ENCODE measurements around the gene TBL1X.

TBL1X gene

DNA sequence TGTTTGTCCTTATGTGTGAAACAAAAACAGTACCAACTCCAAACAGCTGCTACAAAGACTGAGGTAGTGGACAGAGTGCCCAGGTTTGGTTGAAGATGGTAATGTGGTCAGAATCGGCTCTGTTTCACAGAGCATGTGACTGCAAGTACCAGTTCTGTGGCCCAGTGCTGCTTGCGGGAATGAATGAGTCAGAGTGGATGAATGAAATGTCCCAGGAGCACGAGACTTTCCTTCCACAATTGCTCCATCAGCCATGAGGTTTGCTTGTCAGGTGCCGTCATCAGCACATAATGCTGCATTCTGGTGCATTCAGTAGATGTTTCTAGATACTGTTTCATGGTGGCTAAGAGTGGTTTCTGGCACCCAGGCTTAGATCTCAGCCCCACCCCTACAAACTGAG, 216.6 kb downstream of the TBL1X start:
- no peak for DNase-seq (ENCODE audit: low spot score in 2 of 2)
- Mint-ChIP-seq H3K27me3 (no peaks in the 10 kb centered on the region), H3K36me3 (peaks cover 8% of the 10 kb centered on the region), H3K4me1 (peaks cover 21% of the 10 kb centered on the region), H3K27ac (no peak overlapping the region), H3K9me3 (peaks cover 1% of the 10 kb centered on the region), H3K4me3 (no peak overlapping the region)
- ATAC-seq (ENCODE audit: low read depth), result no peak

DNA sequence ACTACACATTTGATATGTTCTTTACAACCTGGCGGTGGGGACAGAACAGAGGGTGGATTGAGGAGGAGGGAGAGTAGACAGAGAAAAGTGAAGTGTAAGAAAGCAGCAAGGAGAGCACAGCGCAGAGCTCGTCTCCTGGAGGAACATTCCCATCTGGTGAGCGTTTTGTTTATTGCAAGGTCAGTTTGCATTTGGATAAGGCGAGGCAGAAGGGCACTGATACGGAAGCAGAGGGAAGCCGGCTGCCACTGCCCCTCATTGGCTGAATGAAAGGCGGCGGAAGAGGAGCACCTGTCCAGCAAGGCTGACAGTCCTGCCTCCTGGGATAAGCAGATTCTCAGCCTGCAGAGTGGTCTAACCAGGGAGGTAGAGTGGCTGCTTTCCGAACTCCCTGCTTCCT, 217.6 kb downstream of the TBL1X start:
- Mint-ChIP-seq H3K4me3 (no peak overlapping the region), H3K36me3 (peaks cover 8% of the 10 kb centered on the region), H3K27me3 (no peaks in the 10 kb centered on the region), H3K4me1 (peaks cover 14% of the 10 kb centered on the region), H3K9me3 (no peaks in the 10 kb centered on the region), H3K27ac (no peak overlapping the region)
- DNase-seq (ENCODE audit: low spot score in 2 of 2) (no peak), ATAC-seq (ENCODE audit: low read depth) (no peak)

DNA sequence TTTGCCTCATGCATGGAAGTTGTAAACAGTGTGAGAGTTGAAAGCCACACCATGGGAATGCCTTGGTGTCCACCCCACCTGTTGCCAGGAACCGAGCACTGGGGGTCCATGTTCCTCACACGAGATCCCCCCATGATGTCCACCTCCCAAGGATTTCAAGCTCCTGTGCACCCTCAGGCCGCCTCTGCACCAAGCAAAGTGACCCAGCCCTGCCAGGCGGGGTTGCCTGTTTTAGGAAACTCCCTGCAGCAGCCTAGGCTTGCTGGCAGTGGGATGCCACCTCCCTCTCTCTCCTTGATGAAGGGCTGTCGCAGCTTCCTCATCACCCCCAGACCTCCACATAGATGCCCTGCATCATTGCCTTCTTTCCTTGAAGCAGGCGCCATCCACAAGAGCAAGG, 218.0 kb downstream of the TBL1X start:
- H3K9me3 Mint-ChIP-seq, result no peaks in the 10 kb centered on the region
- peaks cover 8% of the 10 kb centered on the region for H3K36me3 Mint-ChIP-seq
- H3K4me3 Mint-ChIP-seq, result no peak overlapping the region
- H3K4me1 Mint-ChIP-seq, result peaks cover 10% of the 10 kb centered on the region
- H3K27me3 Mint-ChIP-seq, result no peaks in the 10 kb centered on the region
- H3K27ac Mint-ChIP-seq, result no peak overlapping the region
- no peak for ATAC-seq (ENCODE audit: low read depth)
- no peak for DNase-seq (ENCODE audit: low spot score in 2 of 2)

DNA sequence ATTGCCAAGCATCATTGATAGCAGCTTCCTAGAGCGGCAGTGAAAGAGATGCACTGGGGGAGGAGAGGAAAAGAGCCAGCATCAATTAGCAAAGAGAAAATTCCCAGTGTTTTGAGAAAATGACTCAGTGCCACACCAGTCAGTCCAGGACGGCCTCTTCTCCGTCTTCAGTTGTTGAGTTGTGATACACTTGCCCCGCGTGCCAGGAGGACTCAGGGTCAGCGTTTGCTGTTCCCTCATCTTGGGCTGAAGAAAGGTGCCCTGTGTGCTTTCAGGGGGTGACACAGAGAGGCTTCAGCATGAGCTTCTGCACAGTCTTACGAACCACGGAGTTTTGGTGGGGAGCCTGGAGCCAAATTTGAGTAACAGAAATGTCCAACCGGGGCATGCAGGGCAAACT, 218.5 kb downstream of the TBL1X start:
- peaks cover 8% of the 10 kb centered on the region for H3K36me3 Mint-ChIP-seq

DNA sequence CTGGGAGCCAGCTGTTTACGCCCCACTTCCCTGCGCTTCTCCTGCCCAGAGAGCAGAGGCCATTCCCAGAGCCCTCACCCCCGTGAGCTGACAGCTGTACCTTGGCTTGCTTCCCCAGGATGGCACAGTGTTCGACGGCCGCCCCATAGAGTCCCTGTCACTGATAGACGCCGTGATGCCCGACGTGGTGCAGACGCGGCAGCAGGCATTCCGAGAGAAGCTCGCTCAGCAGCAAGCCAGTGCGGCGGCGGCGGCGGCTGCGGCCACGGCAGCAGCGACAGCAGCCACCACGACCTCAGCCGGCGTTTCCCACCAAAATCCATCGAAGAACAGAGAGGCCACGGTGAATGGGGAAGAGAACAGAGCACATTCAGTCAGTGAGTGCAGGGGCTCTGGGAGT, 223.0 kb downstream of the TBL1X start:
- Mint-ChIP-seq H3K4me3 (no peak overlapping the region), H3K9me3 (no peaks in the 10 kb centered on the region), H3K27me3 (no peaks in the 10 kb centered on the region), H3K4me1 (no peaks in the 10 kb centered on the region), H3K36me3 (peaks cover 16% of the 10 kb centered on the region), H3K27ac (no peak overlapping the region)
- DNase-seq (ENCODE audit: low spot score in 2 of 2) (no peak), ATAC-seq (ENCODE audit: low read depth) (no peak)

More for the DNA sequence above, 218.5 kb downstream of the TBL1X start:
- Mint-ChIP-seq H3K27ac (no peak overlapping the region), H3K27me3 (no peaks in the 10 kb centered on the region), H3K9me3 (no peaks in the 10 kb centered on the region), H3K4me3 (no peak overlapping the region), H3K4me1 (peaks cover 8% of the 10 kb centered on the region)
- no peak for DNase-seq (ENCODE audit: low spot score in 2 of 2)
- ATAC-seq (ENCODE audit: low read depth), result no peak

DNA sequence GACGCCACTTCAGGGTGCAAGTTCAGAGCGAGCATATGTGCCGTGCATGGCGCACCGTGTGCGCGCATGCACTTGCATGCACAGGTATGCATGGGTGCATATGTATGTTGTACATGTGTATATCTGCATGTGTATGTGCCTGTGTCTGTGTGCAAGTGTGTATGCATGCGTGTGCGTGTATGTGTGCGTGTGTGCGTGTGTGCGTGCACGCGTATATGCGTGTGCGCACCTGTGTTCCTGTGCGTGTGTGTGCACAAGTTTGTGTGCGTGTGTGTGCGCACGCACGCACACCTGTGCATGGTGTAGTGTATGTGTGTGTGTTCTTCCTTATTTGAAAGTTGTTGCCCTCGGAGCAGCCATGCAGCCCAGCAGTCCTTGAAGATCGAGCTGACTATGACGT, 224.0 kb downstream of the TBL1X start:
- no peaks in the 10 kb centered on the region for H3K9me3 Mint-ChIP-seq
- no peaks in the 10 kb centered on the region for H3K4me1 Mint-ChIP-seq
- peaks cover 21% of the 10 kb centered on the region for H3K36me3 Mint-ChIP-seq
- no peak overlapping the region for H3K27ac Mint-ChIP-seq
- ATAC-seq (ENCODE audit: low read depth), result no peak
- no peak overlapping the region for H3K4me3 Mint-ChIP-seq
- no peaks in the 10 kb centered on the region for H3K27me3 Mint-ChIP-seq
- DNase-seq (ENCODE audit: low spot score in 2 of 2), result no peak

DNA sequence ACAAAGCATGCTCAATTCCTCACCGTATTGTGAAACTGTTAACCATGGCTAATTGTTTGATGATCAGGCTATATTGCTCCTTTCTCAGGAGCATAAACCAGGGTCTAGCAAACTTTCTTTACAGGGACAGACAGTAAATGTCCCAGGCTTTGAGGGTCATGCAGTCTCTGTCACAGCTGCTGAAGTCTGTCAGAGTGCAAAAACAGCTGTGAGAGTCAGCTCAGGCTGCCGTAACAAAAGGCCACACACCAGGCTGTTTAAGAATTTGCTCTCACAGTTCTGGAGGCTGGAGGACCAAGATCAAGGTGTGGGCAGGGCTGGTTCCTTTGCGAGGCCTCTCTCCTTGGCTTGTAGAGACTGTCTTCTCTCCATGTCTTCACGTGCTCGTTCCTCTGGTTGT, 225.2 kb downstream of the TBL1X start:
- H3K27me3 Mint-ChIP-seq, result no peaks in the 10 kb centered on the region
- DNase-seq (ENCODE audit: low spot score in 2 of 2) (no peak), ATAC-seq (ENCODE audit: low read depth) (no peak)
- peaks cover 21% of the 10 kb centered on the region for H3K36me3 Mint-ChIP-seq
- H3K4me3 Mint-ChIP-seq, result no peak overlapping the region
- no peaks in the 10 kb centered on the region for H3K4me1 Mint-ChIP-seq
- H3K9me3 Mint-ChIP-seq, result no peaks in the 10 kb centered on the region
- no peak overlapping the region for H3K27ac Mint-ChIP-seq

DNA sequence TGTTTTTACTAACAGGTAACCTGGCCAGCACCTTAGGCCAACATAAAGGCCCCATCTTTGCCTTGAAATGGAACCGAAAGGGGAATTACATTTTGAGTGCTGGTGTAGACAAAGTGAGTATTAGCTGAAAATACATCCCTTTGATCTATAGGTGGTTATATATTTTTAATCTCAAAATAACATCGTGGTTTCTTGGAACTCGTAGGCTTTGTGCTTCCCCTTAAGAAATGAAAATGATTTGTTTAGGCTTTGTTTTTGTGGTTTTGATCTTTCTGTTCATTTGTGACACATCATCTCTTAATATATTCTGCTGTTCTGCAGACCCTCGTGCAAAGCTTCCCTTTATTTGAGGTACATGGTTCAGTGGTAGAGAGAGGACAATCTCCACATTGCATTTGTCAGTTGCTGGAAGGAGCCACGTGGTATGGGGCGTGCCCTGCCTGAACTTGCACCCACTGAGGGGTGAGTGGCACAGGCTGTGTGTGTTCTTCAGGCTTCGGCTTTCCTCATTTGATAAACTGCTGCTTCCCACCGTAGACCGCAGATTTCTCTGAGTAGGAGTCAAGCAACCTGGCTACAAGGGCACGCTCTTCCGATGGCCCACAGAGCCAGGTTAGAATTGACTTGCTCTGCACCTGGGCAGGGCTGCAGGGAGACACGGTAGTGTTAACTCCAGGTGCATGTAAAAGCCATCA, 228.6 kb downstream of the TBL1X start:
- no peaks in the 10 kb centered on the region for H3K9me3 Mint-ChIP-seq
- H3K36me3 Mint-ChIP-seq, result peaks cover 19% of the 10 kb centered on the region
- H3K4me1 Mint-ChIP-seq, result no peaks in the 10 kb centered on the region
- H3K27me3 Mint-ChIP-seq, result no peaks in the 10 kb centered on the region
- no peak overlapping the region for H3K4me3 Mint-ChIP-seq
- no peak for ATAC-seq (ENCODE audit: low read depth)
- DNase-seq (ENCODE audit: low spot score in 2 of 2), result no peak
- H3K27ac Mint-ChIP-seq, result no peak overlapping the region

DNA sequence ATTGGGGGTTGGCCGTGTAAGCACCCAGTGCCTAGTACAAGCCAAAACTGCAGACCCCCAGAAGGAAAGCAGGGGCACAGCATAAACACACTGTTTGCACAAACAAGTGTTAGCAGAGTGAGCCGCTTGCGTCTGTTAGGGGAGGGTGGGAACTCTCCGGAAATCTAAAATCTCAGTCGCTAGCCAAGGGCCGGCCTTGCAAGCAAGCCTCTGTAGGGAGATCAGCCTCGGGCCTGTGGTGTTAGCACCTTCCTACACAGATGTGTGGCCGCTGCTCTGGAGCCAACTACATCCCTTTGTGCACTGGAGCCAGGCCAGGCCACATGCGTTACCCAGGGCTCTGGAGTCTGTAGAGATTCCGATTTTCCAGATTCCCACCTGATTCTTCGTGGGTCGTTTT, 233.7 kb downstream of the TBL1X start:
- peaks cover 15% of the 10 kb centered on the region for H3K36me3 Mint-ChIP-seq
- DNase-seq (ENCODE audit: low spot score in 2 of 2) (no peak), ATAC-seq (ENCODE audit: low read depth) (no peak)
- no peaks in the 10 kb centered on the region for H3K4me1 Mint-ChIP-seq
- no peaks in the 10 kb centered on the region for H3K27me3 Mint-ChIP-seq
- H3K27ac Mint-ChIP-seq, result no peak overlapping the region
- H3K9me3 Mint-ChIP-seq, result no peaks in the 10 kb centered on the region
- H3K4me3 Mint-ChIP-seq, result no peak overlapping the region

DNA sequence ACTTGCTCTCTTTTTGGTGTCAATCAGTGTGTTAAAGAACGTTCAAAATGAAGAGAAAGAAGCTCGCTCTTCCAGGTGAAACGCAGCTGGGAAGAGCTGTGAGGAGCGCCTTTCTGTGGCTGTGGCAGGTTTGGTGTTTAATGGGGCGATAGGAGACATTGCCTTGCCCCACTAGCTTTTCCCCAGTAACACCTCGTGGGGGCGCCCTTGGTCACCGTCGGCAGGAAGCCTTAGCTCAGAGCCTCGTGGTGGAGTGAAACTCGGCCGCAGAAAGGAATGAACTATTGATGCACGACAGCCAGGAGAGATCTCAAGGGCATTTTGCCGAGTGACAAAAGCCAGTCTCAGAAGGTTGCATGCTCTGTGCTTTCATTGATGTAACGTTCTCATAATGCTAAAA, 235.7 kb downstream of the TBL1X start:
- H3K4me3 Mint-ChIP-seq, result no peak overlapping the region
- H3K27ac Mint-ChIP-seq, result no peak overlapping the region
- H3K27me3 Mint-ChIP-seq, result no peaks in the 10 kb centered on the region
- peaks cover 15% of the 10 kb centered on the region for H3K36me3 Mint-ChIP-seq
- H3K9me3 Mint-ChIP-seq, result no peaks in the 10 kb centered on the region
- DNase-seq (ENCODE audit: low spot score in 2 of 2) (no peak), ATAC-seq (ENCODE audit: low read depth) (no peak)
- no peaks in the 10 kb centered on the region for H3K4me1 Mint-ChIP-seq

DNA sequence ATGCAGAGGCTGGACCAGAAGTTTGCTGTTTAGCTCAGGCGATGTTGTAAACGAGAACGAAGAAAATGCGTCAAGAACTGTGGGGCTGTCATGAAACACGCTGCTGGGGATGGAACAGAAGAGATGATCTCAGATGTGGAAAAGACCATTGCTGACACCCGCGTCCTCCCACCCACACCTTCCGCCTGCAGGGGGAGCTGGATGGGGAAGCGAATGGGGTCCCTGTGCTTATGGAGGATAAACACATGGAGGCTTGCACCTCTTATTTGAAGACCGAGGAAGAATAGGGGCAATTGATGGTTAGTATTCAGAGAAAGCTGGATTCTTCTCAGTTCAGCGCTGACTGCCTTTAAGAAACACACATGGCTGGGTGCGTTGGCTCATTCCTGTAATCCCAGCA, 236.9 kb downstream of the TBL1X start:
- no peaks in the 10 kb centered on the region for H3K4me1 Mint-ChIP-seq
- ATAC-seq (ENCODE audit: low read depth) (no peak), DNase-seq (ENCODE audit: low spot score in 2 of 2) (no peak)
- H3K36me3 Mint-ChIP-seq, result peaks cover 18% of the 10 kb centered on the region
- H3K27ac Mint-ChIP-seq, result no peak overlapping the region
- H3K27me3 Mint-ChIP-seq, result no peaks in the 10 kb centered on the region
- no peak overlapping the region for H3K4me3 Mint-ChIP-seq
- no peaks in the 10 kb centered on the region for H3K9me3 Mint-ChIP-seq

DNA sequence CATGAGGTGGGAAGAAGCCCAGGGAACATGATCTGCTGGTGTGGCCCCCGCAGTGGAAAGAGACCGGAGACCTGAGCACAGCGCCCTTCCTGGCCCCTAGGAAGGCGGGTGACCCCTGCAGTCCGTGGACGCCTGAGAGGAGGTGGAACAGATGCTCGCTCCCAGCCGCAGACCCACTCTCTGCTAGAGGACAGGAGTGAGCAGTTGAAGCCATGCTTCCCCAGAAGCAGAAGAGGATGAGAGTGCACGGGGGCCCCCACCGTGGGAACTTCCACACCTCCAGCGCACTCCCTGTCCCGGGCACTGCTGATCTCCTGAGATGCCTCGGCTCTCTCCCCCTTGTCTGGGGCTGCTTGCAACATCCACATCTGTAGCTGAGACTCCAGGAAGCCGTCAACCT, 238.5 kb downstream of the TBL1X start:
- no peak overlapping the region for H3K27ac Mint-ChIP-seq
- no peak overlapping the region for H3K4me3 Mint-ChIP-seq
- DNase-seq (ENCODE audit: low spot score in 2 of 2) (no peak), ATAC-seq (ENCODE audit: low read depth) (no peak)
- H3K4me1 Mint-ChIP-seq, result peaks cover 3% of the 10 kb centered on the region
- H3K9me3 Mint-ChIP-seq, result no peaks in the 10 kb centered on the region
- H3K27me3 Mint-ChIP-seq, result no peaks in the 10 kb centered on the region
- peaks cover 18% of the 10 kb centered on the region for H3K36me3 Mint-ChIP-seq

DNA sequence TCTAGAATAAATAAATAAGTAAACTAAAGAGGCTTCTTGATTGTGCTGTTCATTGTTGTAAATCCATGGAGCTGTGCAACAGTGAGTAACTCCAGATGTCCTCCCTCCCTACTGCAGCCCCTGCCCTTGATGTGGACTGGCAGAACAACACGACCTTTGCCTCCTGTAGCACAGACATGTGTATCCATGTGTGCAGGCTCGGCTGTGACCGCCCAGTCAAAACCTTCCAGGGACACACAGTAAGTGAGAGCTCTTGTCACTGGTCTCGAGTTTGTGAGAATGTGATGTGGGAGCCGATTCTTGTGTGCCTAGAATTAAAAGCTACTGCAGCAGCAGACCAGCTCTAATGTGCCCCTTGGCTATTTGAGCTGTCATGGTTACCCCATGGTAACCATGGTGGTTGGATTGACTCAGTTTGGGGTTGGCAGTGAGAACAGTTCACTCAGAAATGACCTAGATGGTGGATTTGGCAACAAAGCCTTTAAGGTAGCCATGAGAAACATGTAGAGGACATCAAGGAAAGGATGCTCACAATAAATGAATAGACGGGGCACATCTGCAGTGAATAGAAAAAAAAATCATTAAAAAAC, 240.1 kb downstream of the TBL1X start:
- Mint-ChIP-seq H3K4me1 (peaks cover 8% of the 10 kb centered on the region), H3K4me3 (no peak overlapping the region), H3K9me3 (no peaks in the 10 kb centered on the region), H3K36me3 (peaks cover 22% of the 10 kb centered on the region), H3K27me3 (no peaks in the 10 kb centered on the region), H3K27ac (no peak overlapping the region)
- no peak for ATAC-seq (ENCODE audit: low read depth)
- no peak for DNase-seq (ENCODE audit: low spot score in 2 of 2)

DNA sequence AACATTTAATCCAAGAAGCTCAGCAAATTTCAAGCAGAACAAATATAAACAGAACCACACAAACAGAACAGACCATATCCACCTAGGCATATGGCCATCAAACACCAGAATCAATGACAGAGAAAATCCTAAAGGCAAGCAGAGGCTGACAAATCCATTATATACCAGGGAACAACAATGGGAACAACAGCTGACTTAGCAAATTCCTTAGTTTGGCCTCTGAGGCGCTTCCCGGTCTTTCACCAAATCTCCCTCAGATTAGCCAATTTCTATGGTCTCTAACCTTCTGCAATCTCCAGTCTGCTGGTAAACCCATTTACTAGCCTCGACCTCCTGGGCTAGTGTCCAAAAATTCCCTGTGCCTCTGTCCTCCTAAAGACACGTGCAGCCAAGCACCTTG, 241.6 kb downstream of the TBL1X start:
- Mint-ChIP-seq H3K36me3 (peaks cover 19% of the 10 kb centered on the region), H3K4me1 (peaks cover 8% of the 10 kb centered on the region)
- ATAC-seq (ENCODE audit: low read depth), result no peak

More for the DNA sequence above, 241.6 kb downstream of the TBL1X start:
- Mint-ChIP-seq H3K9me3 (no peaks in the 10 kb centered on the region), H3K4me3 (no peak overlapping the region), H3K27me3 (no peaks in the 10 kb centered on the region), H3K27ac (no peak overlapping the region)
- no peak for DNase-seq (ENCODE audit: low spot score in 2 of 2)

Data from memory B cell (primary cell).